ENCODE results near the gene RPL7L1.

DNA sequence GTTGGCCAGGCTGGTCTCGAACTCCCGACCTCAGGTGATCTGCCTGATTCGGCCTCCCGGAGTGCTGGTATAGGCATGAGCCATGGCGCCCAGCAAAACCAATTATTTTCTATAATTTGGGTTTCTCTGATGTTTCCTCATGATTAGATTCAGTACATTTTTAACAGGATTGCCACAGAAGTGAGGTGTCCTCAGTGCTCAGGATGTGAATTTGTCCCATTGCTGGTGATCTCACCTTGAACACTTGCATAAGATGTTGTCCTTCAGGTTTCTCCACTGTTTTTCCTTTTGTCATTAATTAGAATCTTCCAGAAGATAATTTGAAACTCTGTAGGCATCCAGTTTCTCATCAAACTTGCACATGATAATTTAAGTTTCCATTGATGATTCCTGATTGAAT is 45.4 kb upstream of the RPL7L1 start:
- TF ChIP-seq, protein P1, sequence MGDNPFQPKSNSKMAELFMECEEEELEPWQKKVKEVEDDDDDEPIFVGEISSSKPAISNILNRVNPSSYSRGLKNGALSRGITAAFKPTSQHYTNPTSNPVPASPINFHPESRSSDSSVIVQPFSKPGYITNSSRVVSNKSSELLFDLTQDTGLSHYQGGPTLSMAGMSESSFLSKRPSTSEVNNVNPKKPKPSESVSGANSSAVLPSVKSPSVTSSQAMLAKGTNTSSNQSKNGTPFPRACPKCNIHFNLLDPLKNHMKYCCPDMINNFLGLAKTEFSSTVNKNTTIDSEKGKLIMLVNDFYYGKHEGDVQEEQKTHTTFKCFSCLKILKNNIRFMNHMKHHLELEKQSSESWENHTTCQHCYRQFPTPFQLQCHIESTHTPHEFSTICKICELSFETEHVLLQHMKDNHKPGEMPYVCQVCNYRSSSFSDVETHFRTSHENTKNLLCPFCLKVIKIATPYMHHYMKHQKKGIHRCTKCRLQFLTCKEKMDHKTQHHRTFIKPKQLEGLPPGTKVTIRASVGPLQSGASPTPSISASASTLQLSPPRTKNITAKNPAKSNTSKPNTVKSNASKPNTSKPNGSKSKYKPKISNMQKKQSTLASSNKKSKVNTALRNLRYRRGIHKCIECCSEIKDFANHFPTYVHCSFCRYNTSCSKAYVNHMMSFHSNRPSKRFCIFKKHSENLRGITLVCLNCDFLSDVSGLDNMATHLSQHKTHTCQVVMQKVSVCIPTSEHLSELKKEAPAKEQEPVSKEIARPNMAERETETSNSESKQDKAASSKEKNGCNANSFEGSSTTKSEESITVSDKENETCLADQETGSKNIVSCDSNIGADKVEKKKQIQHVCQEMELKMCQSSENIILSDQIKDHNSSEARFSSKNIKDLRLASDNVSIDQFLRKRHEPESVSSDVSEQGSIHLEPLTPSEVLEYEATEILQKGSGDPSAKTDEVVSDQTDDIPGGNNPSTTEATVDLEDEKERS (tag by site-specific recombination; IDR thresholded peaks at IDR 0.05) = no peak
- no peak for TF ChIP-seq ZBTB7A (tag by site-specific recombination; IDR thresholded peaks at IDR 0.05; ENCODE audit: low read depth)
- TF ChIP-seq ZNF473 (tag by site-specific recombination; IDR thresholded peaks at IDR 0.05) = no peak
- TF ChIP-seq ZNF311 (tag by site-specific recombination; IDR thresholded peaks at IDR 0.05; ENCODE audit: borderline replicate concordance) = no peak
- no peak for TF ChIP-seq ZNF274 (IDR thresholded peaks at IDR 0.05; ENCODE audit: low read length)
- TF ChIP-seq ZNF274 (tag by site-specific recombination; IDR thresholded peaks at IDR 0.05; ENCODE audit: borderline replicate concordance) = no peak
